Measurements from ENCODE around the gene GMPR.

The GMPR gene

DNA sequence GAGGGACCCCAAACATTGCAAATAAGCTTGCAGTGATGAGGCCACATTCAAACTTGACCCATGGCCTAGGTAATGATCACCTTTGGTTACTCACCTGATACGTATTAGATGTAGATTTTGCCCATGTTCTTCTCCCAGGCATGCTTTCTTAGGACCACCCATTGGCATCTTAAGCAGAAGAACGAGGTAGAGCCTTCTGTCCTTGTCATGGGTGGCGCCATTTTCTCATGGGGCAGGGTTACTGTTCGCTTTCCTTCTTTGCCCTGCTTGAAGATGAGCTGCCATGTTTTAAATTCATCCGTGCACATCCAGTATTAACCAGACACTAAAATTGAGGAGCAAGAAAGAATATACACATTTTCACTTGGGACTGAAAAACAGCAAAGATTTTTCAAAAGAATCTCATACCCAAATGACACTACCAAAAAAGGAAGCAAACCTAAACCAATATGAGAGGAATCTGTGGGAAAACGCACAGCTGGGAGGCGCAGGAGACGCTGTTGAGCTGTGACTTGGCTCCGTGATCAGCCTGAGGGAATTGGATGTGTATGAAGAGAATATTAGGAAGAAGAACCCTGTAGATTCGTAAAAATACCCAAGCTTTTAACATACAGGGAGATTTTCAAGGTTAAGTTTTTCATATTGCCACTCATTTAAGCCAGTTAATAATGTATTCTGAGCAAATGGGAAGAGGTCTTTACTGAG is 36.6 kb downstream of the GMPR start:
- no peak for DNase-seq

GRCh38 chr6:16277101-16277981 is 39.0 kb downstream of the GMPR start:
- peak; percentile 67 for DNase-seq

DNA sequence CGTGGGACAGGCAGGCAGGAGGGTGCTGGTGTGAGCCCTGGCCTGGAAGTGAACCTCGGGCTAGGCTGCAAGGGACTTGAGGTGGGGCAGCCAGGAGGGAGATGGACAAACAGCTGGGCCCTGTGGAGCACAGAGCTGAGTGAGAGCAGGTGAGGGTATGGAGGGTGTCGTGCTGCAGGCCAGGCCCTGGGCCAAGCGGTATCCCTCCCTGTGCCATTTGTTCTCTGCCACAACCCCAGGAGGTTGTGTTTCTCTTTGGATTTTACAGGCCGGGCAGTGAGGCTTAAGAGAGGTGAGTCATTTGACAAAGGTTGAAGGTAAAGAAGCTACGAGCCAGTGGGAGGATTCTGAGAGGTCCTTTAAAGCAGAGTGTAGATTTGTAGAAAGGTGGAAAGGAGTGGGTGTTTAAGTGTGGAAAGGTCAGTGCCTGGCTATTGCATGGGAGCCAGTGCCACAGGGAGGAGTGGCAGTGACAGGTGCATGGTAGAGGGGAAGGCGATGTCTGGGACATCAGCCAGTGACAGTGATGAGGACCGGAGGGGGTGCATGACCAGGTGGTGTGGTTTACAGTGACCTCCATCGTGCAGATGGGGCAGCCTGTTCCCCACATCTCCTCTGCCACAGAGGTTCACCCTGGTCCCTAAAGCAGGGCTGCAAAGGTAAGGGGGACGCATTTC is 39.8 kb downstream of the GMPR start:
- no peak for DNase-seq

GRCh38 chr6:16278750-16279149 is 40.4 kb downstream of the GMPR start:
- no peak for DNase-seq

GRCh38 chr6:16279243-16279642 is 40.9 kb downstream of the GMPR start:
- DNase-seq: no peak

- no peak for DNase-seq
These were observed 44.0 kb downstream of the GMPR start for GRCh38 chr6:16282370-16282769.

DNA sequence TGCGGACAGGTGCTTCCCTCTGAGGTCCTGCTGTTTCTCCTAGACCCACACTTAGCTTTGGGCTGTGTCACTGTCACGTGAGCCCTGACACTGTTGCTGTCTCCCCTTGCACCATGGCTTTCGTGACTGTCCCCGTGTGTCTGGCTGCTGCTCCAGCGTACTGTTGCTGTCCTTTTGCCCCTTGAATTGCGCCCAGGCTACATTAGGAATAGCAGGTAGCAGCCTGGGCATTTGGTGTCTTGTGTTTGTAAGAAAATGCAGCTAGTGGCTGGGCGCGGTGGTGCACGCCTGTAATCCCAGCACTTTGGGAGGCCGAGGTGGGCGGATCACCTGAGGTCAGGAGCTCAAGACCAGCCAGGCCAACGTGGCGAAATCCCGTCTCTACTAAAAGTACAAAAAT is 46.1 kb downstream of the GMPR start:
- no peak for DNase-seq

DNA sequence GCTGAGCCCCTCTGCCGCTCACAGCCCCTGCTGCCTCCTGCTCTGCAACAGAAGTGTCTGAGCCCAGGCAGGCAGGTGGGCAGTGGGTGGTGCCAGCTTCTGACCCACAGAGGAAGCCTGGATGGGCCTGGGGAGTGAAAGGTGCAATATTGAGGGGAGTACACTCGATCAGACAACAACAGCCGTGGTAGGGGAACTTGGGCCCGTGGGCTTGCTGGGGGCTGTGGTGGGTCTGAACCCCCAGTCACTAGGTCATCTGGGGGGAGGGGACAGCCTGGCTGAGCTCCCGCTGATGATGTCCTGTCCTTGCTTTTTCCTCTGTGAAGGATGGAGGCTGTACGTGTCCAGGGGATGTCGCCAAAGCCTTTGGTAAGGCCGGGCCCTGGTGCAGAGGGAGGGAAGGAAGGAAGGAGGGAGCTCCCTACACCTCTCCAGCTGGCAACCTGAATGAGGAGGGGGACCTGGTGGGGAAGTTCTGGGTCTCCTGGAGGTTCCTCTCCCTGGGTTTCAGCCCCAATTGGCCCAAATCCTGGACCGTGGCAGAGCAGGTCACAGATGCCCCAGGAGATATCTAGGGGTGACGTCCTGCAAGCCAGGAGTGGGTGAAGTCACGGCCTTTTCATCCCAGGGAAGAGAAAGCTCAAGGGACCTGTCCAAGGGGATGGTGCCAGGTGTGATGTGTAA is 47.2 kb downstream of the GMPR start:
- no peak for DNase-seq

DNA sequence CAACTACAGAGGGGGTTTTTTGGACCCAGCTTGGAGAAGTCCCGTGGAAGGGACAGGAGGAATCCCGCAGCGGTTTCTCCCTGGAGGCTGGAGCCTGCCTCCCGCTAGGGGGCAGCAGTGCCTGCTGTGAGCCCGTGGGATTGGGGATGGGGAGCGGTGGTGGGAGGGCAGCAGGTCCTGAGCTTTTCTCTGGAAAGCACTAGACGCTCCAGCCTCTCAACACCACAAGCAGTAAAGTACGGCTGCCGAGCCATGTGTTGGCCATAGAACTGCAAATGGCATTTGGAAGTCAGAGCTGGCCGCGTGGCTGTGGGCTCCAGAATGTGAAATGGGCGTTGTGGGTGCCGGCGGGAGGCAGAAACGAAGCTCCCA is 47.8 kb downstream of the GMPR start:
- DNase-seq: peak; percentile 48

GRCh38 chr6:16288163-16288562 is 49.8 kb downstream of the GMPR start:
- DNase-seq: no peak

- DNase-seq: no peak
These were observed 53.4 kb downstream of the GMPR start for GRCh38 chr6:16291739-16292138.

DNA sequence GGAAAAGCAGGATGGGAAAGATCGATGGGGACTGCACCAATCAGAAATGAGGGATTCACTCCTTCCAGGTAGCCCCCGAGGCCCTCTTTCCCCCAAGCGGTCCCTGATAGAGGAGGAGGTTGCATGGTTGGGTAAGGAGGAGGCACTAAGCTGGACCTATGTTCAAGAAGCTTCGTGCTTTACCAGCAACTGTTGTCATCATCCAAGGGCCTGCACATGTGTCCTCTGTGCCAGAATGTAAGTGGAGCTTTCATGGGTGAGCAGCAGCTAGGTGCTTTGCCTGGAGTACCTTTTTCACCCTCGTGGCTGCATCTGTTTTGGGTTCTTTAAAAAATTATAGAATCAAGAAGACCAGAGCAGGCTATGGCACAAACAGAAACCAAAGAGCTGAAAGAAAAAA is 54.0 kb downstream of the GMPR start:
- no peak for DNase-seq

DNA sequence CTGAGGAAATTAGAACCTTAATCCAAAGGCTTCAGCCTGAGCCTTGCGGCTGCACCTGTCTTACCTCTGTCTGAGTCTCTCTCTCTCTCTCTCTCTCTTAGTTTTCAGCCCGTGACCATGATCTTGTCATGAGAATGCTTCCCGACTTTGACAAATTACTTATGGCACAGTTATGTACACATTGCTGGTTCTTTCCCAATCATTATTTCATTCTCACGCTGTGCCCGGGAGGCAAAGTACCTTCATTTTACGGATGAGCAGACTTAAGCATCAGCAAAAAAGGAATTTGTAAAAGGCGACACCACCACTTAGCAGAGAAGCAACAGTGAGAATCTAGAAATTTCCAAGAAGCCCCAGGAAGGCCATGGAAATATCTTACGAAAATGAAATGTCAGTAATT is 54.6 kb downstream of the GMPR start:
- DNase-seq: no peak

- DNase-seq: no peak
These were observed 56.0 kb downstream of the GMPR start for GRCh38 chr6:16294371-16294770.

DNA sequence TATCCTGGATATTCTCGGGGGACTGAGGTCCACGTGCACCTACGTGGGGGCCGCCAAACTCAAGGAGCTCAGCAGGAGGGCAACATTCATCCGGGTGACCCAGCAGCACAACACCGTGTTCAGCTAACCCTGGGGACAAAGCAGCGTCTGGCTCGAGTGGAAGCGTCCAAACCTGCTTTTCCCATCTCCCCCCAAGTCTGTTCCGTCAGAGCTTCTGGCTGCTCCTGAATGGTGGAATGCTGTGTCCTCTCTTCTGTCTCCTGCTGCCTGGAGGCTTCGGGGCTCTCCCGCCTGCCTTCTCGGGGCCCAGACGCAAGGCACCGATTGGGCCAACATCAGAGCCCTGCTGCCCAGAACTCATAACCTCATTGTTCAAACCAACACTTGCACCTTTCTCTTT is 56.7 kb downstream of the GMPR start:
- no peak for DNase-seq

GRCh38 chr6:16295471-16295870 is 57.1 kb downstream of the GMPR start:
- DNase-seq: no peak

DNA sequence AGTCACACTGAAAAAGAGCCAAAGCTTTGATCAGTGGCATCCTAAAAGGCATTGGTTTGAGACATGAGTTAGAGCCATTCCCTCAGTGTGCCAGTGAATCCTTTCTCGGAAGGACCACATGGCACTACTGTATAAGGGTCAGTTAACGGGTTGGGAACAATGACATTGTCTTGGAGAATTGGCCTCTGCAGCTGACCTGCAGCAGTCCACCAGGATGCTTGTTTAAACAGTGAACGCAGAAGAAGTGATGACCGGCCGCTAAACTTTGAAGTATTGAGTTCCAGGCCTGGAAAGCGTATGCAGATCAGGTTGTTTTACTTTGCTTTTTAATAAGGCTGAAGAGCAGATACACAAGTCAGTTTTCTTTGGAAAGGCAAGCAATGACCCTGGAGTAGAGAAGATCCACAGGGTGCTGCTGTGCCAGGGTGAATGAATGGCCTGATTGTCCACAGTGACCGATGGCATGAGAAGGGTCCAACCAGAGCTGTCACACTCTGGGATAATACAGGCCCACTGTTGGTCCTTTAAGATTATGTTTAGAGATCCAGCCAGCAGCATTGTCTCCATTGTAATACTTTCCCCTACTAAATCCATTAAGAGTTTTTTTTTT is 57.8 kb downstream of the GMPR start:
- no peak for DNase-seq

GRCh38 chr6:16299861-16300260 is 61.5 kb downstream of the GMPR start:
- DNase-seq: no peak

- no peak for DNase-seq
These were observed 63.1 kb downstream of the GMPR start for GRCh38 chr6:16301511-16301910.

DNA sequence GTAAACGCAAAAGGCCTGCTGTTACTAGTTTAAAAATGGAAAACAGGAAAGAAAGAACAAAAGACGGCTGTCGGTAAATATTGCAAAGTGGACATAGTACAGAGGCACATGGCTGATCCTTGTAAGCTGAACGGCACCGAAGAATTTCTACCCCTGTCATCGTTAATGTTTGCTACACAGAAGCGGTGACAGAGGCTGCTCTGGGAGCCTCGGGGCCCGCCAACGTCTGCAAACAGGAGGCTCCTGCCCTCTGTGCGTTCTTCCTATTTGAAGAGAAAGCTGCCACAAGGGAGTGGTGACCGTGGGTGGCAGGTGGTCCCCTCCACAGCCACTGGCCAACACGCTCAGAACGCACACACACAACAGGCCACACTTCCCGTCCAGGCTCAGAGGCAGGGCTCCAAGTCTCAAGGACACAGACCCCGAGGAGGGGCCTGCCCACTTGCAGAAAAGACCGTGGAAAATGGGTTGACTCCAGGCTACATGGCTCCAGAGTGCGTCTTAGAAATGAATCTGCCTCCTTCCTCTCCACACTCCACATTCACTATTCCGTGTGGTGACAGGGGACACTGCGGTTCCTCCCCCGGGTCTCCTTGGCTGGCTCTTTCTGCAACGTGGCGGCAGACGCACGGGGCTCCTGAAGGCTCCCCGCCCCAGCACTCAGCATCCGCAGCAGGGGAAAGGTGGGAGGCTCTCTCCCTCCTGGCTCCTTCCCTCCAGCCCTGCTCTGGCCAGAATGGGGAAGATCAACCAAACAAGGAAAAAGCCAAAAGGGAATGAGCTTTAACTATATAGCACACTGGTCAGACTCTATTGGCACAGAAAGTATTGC is 64.5 kb downstream of the GMPR start:
- DNase-seq: no peak

GRCh38 chr6:16305246-16305725 is 66.9 kb downstream of the GMPR start:
- DNase-seq: no peak

- DNase-seq: no peak
These were observed 67.4 kb downstream of the GMPR start for GRCh38 chr6:16305788-16306187.
